ENCODE data around the gene LSM4.

LSM4 gene

DNA sequence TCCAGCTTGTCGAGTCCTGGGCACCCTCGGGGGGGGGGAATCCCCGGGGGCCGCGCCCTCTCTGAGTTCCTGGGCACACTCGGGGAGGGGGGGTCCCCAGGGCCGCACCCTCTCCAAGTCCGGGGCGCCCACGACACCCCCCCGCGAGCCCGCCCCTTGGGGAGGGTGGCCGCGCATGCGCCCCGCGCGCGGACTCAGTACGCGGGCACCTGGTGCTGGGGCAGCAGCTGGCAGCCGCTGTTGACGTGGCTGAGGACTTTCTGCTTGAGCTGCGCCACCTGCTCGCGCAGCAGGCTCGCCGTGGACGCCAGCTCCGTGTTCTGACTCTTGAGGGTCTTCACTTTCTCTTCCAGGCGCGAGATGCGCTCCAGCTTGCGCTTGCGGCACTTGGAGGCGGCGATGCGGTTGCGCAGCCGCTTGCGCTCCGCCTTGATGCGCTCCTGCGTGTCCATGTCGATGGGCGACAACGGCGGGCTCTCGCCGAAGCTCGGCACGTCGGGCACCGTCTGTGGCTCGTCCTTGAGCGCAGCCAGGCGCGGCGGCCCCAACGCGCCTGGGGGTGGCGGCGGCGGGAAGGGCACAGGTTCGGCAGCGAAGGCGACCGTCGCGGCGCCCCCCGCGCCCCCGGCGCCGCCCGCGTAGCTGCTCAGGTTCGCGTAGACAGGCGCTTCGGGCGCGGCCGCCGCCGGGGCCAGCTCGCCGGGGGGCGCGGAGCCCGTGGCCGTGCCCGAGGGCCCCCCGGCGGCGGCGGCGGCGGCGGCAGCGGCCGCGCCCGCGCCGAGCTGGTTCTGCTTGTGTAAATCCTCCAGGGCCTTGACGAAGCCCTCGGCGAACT is 42.4 kb downstream of the LSM4 start:
- Histone ChIP-seq H3K18ac (ENCODE audit: low read length) (peak overlapping the region; percentile 100), H3K23ac (ENCODE audit: low read length) (no peak overlapping the region), H2BK5ac (ENCODE audit: low read depth, low read length, poor library complexity) (peak overlapping the region; percentile 99), H3K9ac (ENCODE audit: low read length) (peak overlapping the region; percentile 95), H2AK5ac (ENCODE audit: low read length) (peak overlapping the region; percentile 99), H3K27me3 (ENCODE audit: insufficient read depth, low read length) (no peaks in the 10 kb centered on the region), H2BK12ac (ENCODE audit: low read length) (peak overlapping the region; percentile 20), H3K4ac (ENCODE audit: low read depth, low read length) (peak overlapping the region; percentile 100), H3K4me2 (ENCODE audit: low read length) (peak overlapping the region; percentile 93), H3K79me2 (ENCODE audit: control insufficient read depth, insufficient read depth, low read length, poor library complexity) (peaks cover 35% of the 10 kb centered on the region), H3K4me1 (ENCODE audit: control insufficient read depth in 1 of 2, insufficient read depth in 2 of 2, low read length in 2 of 2) (peaks cover 20 to 25% of the 10 kb centered on the region in 2 experiments), H3K79me1 (ENCODE audit: low read length) (peaks cover 29% of the 10 kb centered on the region), H3K14ac (ENCODE audit: low read length) (peak overlapping the region; percentile 99), H3K36me3 (ENCODE audit: control insufficient read depth in 1 of 2, insufficient read depth in 2 of 2, low read length in 2 of 2) (peaks cover 23 to 30% of the 10 kb centered on the region in 2 experiments), H2AFZ (ENCODE audit: insufficient read depth, low read length, poor library complexity) (peak overlapping the region; percentile 55), H4K12ac (ENCODE audit: low read depth, low read length) (peak overlapping the region; percentile 91), H3K9me3 (ENCODE audit: insufficient read depth, low read depth, low read length) (no peaks in the 10 kb centered on the region), H2BK120ac (ENCODE audit: insufficient read depth, low read length, poor library complexity) (peak overlapping the region; percentile 79), H3K27ac (ENCODE audit: low read depth, low read length) (peak overlapping the region; percentile 99), H4K8ac (ENCODE audit: low read depth, low read length) (peak overlapping the region; percentile 93), H3K4me3 (ENCODE audit: low read depth, low read length) (peak overlapping the region; percentile 93), H4K91ac (ENCODE audit: low read depth, low read length) (peak overlapping the region; percentile 98)
- WGBS (ENCODE audit: extremely low coverage, insufficient coverage, insufficient read length) = no CpG with 5 or more reads among the region's 111 CpGs
- peak; percentile 62 to 79 for DNase-seq

DNA sequence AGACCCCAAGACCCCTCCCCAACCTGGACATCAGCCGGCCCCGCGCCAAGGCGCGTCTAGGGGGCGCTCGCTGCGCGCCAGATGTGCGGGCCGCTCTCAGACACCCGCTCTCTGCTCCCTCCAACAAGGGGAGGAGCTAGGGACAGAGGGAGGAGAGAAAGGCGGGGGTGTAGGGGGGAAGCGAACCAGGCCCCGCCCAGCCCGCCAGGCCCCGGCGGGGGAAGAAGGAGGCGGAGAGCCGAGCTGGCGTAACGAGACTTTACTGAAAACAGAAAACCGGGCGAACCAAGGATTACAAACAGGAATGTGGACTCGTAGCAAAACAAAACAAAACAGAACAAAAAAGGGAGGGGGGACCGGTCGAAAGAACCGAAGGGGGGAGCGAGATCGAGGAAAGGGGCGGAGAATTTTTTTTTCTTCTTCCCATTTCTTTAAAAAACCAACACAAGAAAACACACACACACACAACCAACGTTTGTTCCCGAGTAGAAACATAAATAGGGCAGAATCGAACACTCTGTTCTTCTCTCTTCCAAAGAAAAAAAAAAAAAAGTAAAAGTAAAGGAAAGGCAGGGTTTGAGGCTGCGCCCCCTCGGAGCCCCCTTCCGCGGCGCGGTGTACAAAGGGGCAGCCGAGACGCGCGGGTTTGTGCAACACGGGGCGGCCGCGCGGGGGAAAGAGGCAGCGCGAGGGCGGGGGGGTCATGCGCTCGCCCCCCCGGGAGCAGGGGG is 43.2 kb downstream of the LSM4 start:
- H2BK12ac ChIP-seq (ENCODE audit: low read length) = no peak overlapping the region
- peak overlapping the region; percentile 100 for H3K4ac ChIP-seq (ENCODE audit: low read depth, low read length)
- no CpG with 5 or more reads among the region's 55 CpGs for WGBS (ENCODE audit: extremely low coverage, insufficient coverage, insufficient read length)
- no peaks in the 10 kb centered on the region for H3K9me3 ChIP-seq (ENCODE audit: insufficient read depth, low read depth, low read length)
- H2BK120ac ChIP-seq (ENCODE audit: insufficient read depth, low read length, poor library complexity) = peak overlapping the region; percentile 79
- peak overlapping the region; percentile 80 for H2BK5ac ChIP-seq (ENCODE audit: low read depth, low read length, poor library complexity)
- H3K4me1 ChIP-seq (ENCODE audit: control insufficient read depth in 1 of 2, insufficient read depth in 2 of 2, low read length in 2 of 2) = peaks cover 20 to 25% of the 10 kb centered on the region in 2 experiments
- peaks cover 29% of the 10 kb centered on the region for H3K79me1 ChIP-seq (ENCODE audit: low read length)
- peak overlapping the region; percentile 84 for H4K91ac ChIP-seq (ENCODE audit: low read depth, low read length)
- peak overlapping the region; percentile 85 for H2AK5ac ChIP-seq (ENCODE audit: low read length)
- H4K8ac ChIP-seq (ENCODE audit: low read depth, low read length) = peak overlapping the region; percentile 89
- no peak overlapping the region for H3K23ac ChIP-seq (ENCODE audit: low read length)
- H3K27ac ChIP-seq (ENCODE audit: low read depth, low read length) = peak overlapping the region; percentile 99
- H4K12ac ChIP-seq (ENCODE audit: low read depth, low read length) = peak overlapping the region; percentile 91
- peaks cover 30 to 34% of the 10 kb centered on the region in 2 experiments for H3K36me3 ChIP-seq (ENCODE audit: control insufficient read depth in 1 of 2, insufficient read depth in 2 of 2, low read length in 2 of 2)
- peak overlapping the region; percentile 93 for H3K4me2 ChIP-seq (ENCODE audit: low read length)
- H3K18ac ChIP-seq (ENCODE audit: low read length) = peak overlapping the region; percentile 99
- no peak overlapping the region for H2AFZ ChIP-seq (ENCODE audit: insufficient read depth, low read length, poor library complexity)
- H3K79me2 ChIP-seq (ENCODE audit: control insufficient read depth, insufficient read depth, low read length, poor library complexity) = peaks cover 35% of the 10 kb centered on the region
- H3K27me3 ChIP-seq (ENCODE audit: insufficient read depth, low read length) = no peaks in the 10 kb centered on the region
- H3K14ac ChIP-seq (ENCODE audit: low read length) = peak overlapping the region; percentile 97
- H3K4me3 ChIP-seq (ENCODE audit: low read depth, low read length) = peak overlapping the region; percentile 93
- H3K9ac ChIP-seq (ENCODE audit: low read length) = peak overlapping the region; percentile 95
- peak; percentile 84 to 87 for DNase-seq

DNA sequence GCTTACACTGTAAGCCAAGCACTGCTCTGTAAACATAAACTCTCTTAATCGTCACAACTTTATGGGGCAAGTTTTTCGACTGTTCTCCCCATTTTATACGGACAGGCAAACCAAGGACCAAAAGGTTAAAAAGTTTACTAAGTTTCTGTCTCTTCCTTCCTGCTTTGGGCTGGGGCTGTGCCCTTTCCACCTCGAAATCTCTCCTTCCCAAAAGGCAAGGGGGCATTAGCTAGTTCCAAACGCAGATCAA is 43.7 kb downstream of the LSM4 start:
- H4K12ac ChIP-seq (ENCODE audit: low read depth, low read length) = no peak overlapping the region
- no peak overlapping the region for H3K18ac ChIP-seq (ENCODE audit: low read length)
- peak overlapping the region; percentile 79 for H3K9ac ChIP-seq (ENCODE audit: low read length)
- H2BK5ac ChIP-seq (ENCODE audit: low read depth, low read length, poor library complexity) = peak overlapping the region; percentile 4
- peak overlapping the region; percentile 44 for H3K4ac ChIP-seq (ENCODE audit: low read depth, low read length)
- H3K36me3 ChIP-seq (ENCODE audit: control insufficient read depth in 1 of 2, insufficient read depth in 2 of 2, low read length in 2 of 2) = peaks cover 30 to 34% of the 10 kb centered on the region in 2 experiments
- H2AK5ac ChIP-seq (ENCODE audit: low read length) = no peak overlapping the region
- H3K14ac ChIP-seq (ENCODE audit: low read length) = no peak overlapping the region
- no peak for DNase-seq
- no peak overlapping the region for H4K91ac ChIP-seq (ENCODE audit: low read depth, low read length)
- no peak overlapping the region for H3K23ac ChIP-seq (ENCODE audit: low read length)
- H3K27ac ChIP-seq (ENCODE audit: low read depth, low read length) = peak overlapping the region; percentile 68
- H2BK12ac ChIP-seq (ENCODE audit: low read length) = no peak overlapping the region
- peak overlapping the region; percentile 67 for H3K4me3 ChIP-seq (ENCODE audit: low read depth, low read length)
- peak overlapping the region; percentile 93 for H3K4me2 ChIP-seq (ENCODE audit: low read length)
- peaks cover 20 to 25% of the 10 kb centered on the region in 2 experiments for H3K4me1 ChIP-seq (ENCODE audit: control insufficient read depth in 1 of 2, insufficient read depth in 2 of 2, low read length in 2 of 2)
- H4K8ac ChIP-seq (ENCODE audit: low read depth, low read length) = no peak overlapping the region
- no peak overlapping the region for H2AFZ ChIP-seq (ENCODE audit: insufficient read depth, low read length, poor library complexity)
- no peaks in the 10 kb centered on the region for H3K27me3 ChIP-seq (ENCODE audit: insufficient read depth, low read length)
- peaks cover 35% of the 10 kb centered on the region for H3K79me2 ChIP-seq (ENCODE audit: control insufficient read depth, insufficient read depth, low read length, poor library complexity)
- no CpG with 5 or more reads among the region's 5 CpGs for WGBS (ENCODE audit: extremely low coverage, insufficient coverage, insufficient read length)
- no peaks in the 10 kb centered on the region for H3K9me3 ChIP-seq (ENCODE audit: insufficient read depth, low read depth, low read length)
- H2BK120ac ChIP-seq (ENCODE audit: insufficient read depth, low read length, poor library complexity) = peak overlapping the region; percentile 17
- peaks cover 29% of the 10 kb centered on the region for H3K79me1 ChIP-seq (ENCODE audit: low read length)

DNA sequence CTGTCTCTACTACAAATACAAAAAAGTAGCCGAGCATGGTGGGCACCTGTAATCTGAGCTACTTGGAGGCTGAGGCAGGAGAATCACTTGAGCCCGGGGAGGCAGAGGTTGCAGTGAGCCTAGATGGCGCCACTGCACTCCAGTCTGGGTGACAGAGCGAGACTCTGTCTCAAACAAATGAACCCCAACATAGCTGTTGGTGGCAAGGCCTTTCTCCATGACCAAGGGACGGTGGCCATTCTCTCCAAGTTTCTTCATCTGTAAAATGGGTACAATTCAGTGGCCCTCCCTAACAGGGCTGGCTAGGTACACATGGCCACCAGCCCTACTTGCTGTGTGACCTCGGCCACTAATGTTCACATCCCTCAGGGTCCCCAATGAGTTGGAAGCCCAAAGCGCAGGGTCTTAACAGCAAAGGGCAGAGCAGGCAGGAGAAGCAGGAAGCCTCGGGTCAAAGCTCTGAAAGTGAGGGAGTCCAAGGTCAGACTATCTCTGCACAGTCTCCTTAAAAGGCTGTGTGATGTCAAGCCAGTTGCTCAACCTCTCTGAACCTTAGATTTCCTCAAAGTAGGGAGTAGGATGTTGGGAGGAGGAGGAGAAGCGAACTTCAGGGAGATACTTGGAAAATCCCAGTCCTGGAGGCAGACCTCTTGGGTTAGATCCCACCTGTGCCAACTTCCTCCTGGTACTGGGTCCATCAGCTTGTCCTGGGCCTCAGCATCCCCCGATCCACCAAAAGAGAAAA is 44.2 kb downstream of the LSM4 start:
- no CpG with 5 or more reads among the region's 10 CpGs for WGBS (ENCODE audit: extremely low coverage, insufficient coverage, insufficient read length)

More for the DNA sequence above, 44.2 kb downstream of the LSM4 start:
- peaks cover 30 to 36% of the 10 kb centered on the region in 2 experiments for H3K36me3 ChIP-seq (ENCODE audit: control insufficient read depth in 1 of 2, insufficient read depth in 2 of 2, low read length in 2 of 2)
- no peak overlapping the region for H3K23ac ChIP-seq (ENCODE audit: low read length)
- H2BK120ac ChIP-seq (ENCODE audit: insufficient read depth, low read length, poor library complexity) = no peak overlapping the region
- peak overlapping the region; percentile 44 for H3K4ac ChIP-seq (ENCODE audit: low read depth, low read length)
- H3K27ac ChIP-seq (ENCODE audit: low read depth, low read length) = peak overlapping the region; percentile 68
- H4K8ac ChIP-seq (ENCODE audit: low read depth, low read length) = no peak overlapping the region
- peaks cover 20 to 25% of the 10 kb centered on the region in 2 experiments for H3K4me1 ChIP-seq (ENCODE audit: control insufficient read depth in 1 of 2, insufficient read depth in 2 of 2, low read length in 2 of 2)
- no peak overlapping the region for H3K18ac ChIP-seq (ENCODE audit: low read length)
- H3K9ac ChIP-seq (ENCODE audit: low read length) = peak overlapping the region; percentile 79
- H3K4me3 ChIP-seq (ENCODE audit: low read depth, low read length) = peak overlapping the region; percentile 67
- H4K91ac ChIP-seq (ENCODE audit: low read depth, low read length) = no peak overlapping the region
- peaks cover 35% of the 10 kb centered on the region for H3K79me2 ChIP-seq (ENCODE audit: control insufficient read depth, insufficient read depth, low read length, poor library complexity)
- H2AK5ac ChIP-seq (ENCODE audit: low read length) = no peak overlapping the region
- H2BK5ac ChIP-seq (ENCODE audit: low read depth, low read length, poor library complexity) = peak overlapping the region; percentile 4
- H3K27me3 ChIP-seq (ENCODE audit: insufficient read depth, low read length) = no peaks in the 10 kb centered on the region
- no peak overlapping the region for H4K12ac ChIP-seq (ENCODE audit: low read depth, low read length)
- no peak overlapping the region for H3K14ac ChIP-seq (ENCODE audit: low read length)
- peak; percentile 28 to 59 for DNase-seq
- peaks cover 29% of the 10 kb centered on the region for H3K79me1 ChIP-seq (ENCODE audit: low read length)
- H2AFZ ChIP-seq (ENCODE audit: insufficient read depth, low read length, poor library complexity) = no peak overlapping the region
- peak overlapping the region; percentile 93 for H3K4me2 ChIP-seq (ENCODE audit: low read length)
- no peaks in the 10 kb centered on the region for H3K9me3 ChIP-seq (ENCODE audit: insufficient read depth, low read depth, low read length)
- no peak overlapping the region for H2BK12ac ChIP-seq (ENCODE audit: low read length)

Measured in trophoblast cell (in vitro differentiated cells and primary cell).